A673 (cell line): Measurements from ENCODE around the gene TP53I11.

Experiments
- EZH2 ChIP-seq: fragments of 200-600 bp; sonication (generic); IDR thresholded peaks from 2 replicates; pipeline ENCODE4 v1.6.1; 2017; ENCODE audit warnings: borderline replicate concordance, low read depth, mild to moderate bottlenecking, mixed read lengths, antibody characterized with exemption, low read length; ENCODE audit not compliant: poor library complexity, severe bottlenecking
- TF ChIP-seq, protein P1 (sequence below): fragments of 300-800, 200-600 bp; sonication (generic); conservative IDR thresholded peaks from 2 replicates; pipeline ENCODE4 v1.5.1; 2017; ENCODE audit warnings: low read depth, mild to moderate bottlenecking, antibody characterized with exemption, low read length, moderate library complexity, mixed read lengths

DNA sequence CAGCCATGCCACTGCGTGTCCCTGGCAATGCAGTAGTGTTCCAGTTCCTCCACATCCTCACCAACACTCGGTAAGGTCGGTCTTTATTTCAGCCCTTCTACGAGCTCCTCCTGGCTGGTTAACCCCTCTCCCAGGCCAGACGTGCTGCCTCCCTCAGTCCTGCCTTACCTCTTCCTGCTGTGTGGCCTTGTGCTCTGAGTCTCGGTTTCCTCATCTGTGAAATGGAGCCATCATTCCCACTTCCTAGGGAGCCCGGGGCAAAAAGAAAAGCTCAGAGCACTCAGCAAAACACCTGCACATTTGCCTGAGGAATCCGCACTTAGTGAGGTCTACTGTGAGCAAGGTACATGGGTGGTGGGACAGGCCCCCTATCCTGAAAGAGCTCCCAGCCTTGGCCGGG, 9.8 kb downstream of the TP53I11 start:
- TF ChIP-seq EZH2, result no peak
- TF ChIP-seq, protein P1, sequence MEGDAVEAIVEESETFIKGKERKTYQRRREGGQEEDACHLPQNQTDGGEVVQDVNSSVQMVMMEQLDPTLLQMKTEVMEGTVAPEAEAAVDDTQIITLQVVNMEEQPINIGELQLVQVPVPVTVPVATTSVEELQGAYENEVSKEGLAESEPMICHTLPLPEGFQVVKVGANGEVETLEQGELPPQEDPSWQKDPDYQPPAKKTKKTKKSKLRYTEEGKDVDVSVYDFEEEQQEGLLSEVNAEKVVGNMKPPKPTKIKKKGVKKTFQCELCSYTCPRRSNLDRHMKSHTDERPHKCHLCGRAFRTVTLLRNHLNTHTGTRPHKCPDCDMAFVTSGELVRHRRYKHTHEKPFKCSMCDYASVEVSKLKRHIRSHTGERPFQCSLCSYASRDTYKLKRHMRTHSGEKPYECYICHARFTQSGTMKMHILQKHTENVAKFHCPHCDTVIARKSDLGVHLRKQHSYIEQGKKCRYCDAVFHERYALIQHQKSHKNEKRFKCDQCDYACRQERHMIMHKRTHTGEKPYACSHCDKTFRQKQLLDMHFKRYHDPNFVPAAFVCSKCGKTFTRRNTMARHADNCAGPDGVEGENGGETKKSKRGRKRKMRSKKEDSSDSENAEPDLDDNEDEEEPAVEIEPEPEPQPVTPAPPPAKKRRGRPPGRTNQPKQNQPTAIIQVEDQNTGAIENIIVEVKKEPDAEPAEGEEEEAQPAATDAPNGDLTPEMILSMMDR, result no peak
